ENCODE measurements around the gene SHC3. TPM values are rescaled to one million over a fixed set of nuclear protein-coding genes. Genes with fewer than 3 reads are reported as not detected.

Gene SHC3
- total and polyA plus RNA-seq, 2 of the 4 experiments (the other 2 are of a cell fraction), result 4.5 to 13.3 TPM

DNA sequence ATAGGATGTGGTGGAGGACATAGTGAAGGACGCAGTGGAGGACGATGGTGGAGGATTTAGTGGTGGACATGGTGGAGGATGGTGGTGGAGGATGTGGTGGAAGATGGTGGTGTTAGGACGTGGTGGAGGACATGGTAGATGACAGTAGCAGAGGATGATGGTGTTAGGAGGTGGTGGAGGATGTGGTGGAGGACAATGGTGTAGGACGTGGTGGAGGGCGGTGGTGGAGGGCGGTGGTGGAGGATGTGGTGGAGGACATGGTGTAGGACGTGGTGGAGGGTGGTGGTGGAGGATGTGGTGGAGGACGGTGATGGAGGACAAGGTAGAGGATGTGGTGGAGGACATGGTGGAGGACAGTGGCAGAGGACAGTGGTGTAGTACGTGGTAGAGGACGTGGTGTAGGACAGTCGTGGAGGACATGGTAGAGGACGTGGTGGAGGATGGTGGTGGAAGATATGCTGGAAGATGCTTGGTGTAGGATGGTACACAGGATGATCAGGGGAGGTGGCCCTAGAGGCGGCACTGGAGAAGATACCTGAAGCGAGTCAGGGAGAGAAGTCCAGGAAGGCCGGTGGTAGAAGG is 118.6 kb downstream of the SHC3 start:
- ChIA-PET CTCF (no interaction called here), POLR2A (ENCODE audit: unreplicated experiment) (no interaction called here)
- H3K4ac ChIP-seq (ENCODE audit: low read depth, low read length), result no peak overlapping the region
- in situ Hi-C loops (cut with MboI; ENCODE audit: low sequenced_read_pairs) (no loop called here), dilution Hi-C loops (cut with HindIII; ENCODE audit: low sequenced_read_pairs, unreplicated experiment) (no loop called here), intact Hi-C loops (cut with micrococcal nuclease) (no loop called here)
- no peak overlapping the region for H3K27ac ChIP-seq (ENCODE audit: insufficient read depth, low read length)
- DNase-seq, result no peak
- no peak overlapping the region for H2BK15ac ChIP-seq (ENCODE audit: low read depth, low read length)
- no peak overlapping the region for H2BK120ac ChIP-seq (ENCODE audit: low read depth, low read length)
- H2AFZ ChIP-seq (replicated peaks; ENCODE audit: low read length, poor library complexity), result no peak overlapping the region
- H3K79me1 ChIP-seq (ENCODE audit: low read depth in 1 of 2, low read length in 2 of 2), result no peaks in the 10 kb centered on the region
- H2AK5ac ChIP-seq (ENCODE audit: low read depth, low read length), result peak overlapping the region; percentile 35; the same call in 1 of the 2 replicates
- H3K9me1 ChIP-seq (ENCODE audit: insufficient read depth, low read length), result peaks cover 24% of the 10 kb centered on the region
- no peak overlapping the region for H3K56ac ChIP-seq (ENCODE audit: extremely low read depth, insufficient read depth, low read length)
- H4K20me1 ChIP-seq (ENCODE audit: insufficient read depth, low read length), result no peaks in the 10 kb centered on the region
- no peak overlapping the region for H3K4me3 ChIP-seq (ENCODE audit: insufficient read depth, low read depth, low read length)
- no peak overlapping the region for H2BK20ac ChIP-seq (ENCODE audit: low read depth, low read length)
- H4K5ac ChIP-seq (ENCODE audit: low read depth, low read length), result no peak overlapping the region
- WGBS, 2 experiments (ENCODE audit: extremely low coverage in 2 of 2, insufficient read length in 1 of 2), result 93% methylated on average over 14 of the region's 15 CpGs; no CpG with 5 or more reads in 1 of the 2 experiments
- H3K27me3 ChIP-seq (ENCODE audit: control insufficient read depth, insufficient read depth, low read length), result no peaks in the 10 kb centered on the region
- no peak overlapping the region for H3K14ac ChIP-seq (replicated peaks; ENCODE audit: low read depth, low read length)
- no peak overlapping the region for H3K23ac ChIP-seq (ENCODE audit: low read depth, low read length)
- H3K4me1 ChIP-seq (ENCODE audit: control insufficient read depth, insufficient read depth, low read length), result no peaks in the 10 kb centered on the region
- H3K9me3 ChIP-seq (ENCODE audit: control insufficient read depth, insufficient read depth, low read length), result no peaks in the 10 kb centered on the region
- TF ChIP-seq FOS (IDR thresholded peaks at IDR 0.05; ENCODE audit: low read depth, low read length) (no peak), SMC3 (IDR thresholded peaks at IDR 0.05; ENCODE audit: low read depth, low read length) (no peak), POLR2A (IDR thresholded peaks at IDR 0.05; ENCODE audit: low read depth, low read length) (no peak), MAFK (IDR thresholded peaks at IDR 0.05; ENCODE audit: low read depth, low read length) (no peak), MAZ (IDR thresholded peaks at IDR 0.05; ENCODE audit: borderline replicate concordance, low read depth, low read length) (no peak), RAD21 (IDR thresholded peaks at IDR 0.05; ENCODE audit: low read length) (no peak), NFE2L2 (IDR thresholded peaks at IDR 0.05; ENCODE audit: low read depth, low read length) (no peak), RFX5 (IDR thresholded peaks at IDR 0.05; ENCODE audit: low read depth, low read length) (no peak), RCOR1 (IDR thresholded peaks at IDR 0.05; ENCODE audit: insufficient replicate concordance, low read length) (no peak), MXI1 (IDR thresholded peaks at IDR 0.05; ENCODE audit: borderline replicate concordance, low read depth, low read length) (no peak), CEBPB (IDR thresholded peaks at IDR 0.05; ENCODE audit: low read depth, low read length) (no peak), BHLHE40 (IDR thresholded peaks at IDR 0.05; ENCODE audit: low read depth, low read length) (no peak)
- TF ChIP-seq, protein P1, sequence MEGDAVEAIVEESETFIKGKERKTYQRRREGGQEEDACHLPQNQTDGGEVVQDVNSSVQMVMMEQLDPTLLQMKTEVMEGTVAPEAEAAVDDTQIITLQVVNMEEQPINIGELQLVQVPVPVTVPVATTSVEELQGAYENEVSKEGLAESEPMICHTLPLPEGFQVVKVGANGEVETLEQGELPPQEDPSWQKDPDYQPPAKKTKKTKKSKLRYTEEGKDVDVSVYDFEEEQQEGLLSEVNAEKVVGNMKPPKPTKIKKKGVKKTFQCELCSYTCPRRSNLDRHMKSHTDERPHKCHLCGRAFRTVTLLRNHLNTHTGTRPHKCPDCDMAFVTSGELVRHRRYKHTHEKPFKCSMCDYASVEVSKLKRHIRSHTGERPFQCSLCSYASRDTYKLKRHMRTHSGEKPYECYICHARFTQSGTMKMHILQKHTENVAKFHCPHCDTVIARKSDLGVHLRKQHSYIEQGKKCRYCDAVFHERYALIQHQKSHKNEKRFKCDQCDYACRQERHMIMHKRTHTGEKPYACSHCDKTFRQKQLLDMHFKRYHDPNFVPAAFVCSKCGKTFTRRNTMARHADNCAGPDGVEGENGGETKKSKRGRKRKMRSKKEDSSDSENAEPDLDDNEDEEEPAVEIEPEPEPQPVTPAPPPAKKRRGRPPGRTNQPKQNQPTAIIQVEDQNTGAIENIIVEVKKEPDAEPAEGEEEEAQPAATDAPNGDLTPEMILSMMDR (conservative IDR thresholded peaks at IDR 0.05; ENCODE audit: low read depth, low read length), result no peak
- TF ChIP-seq, protein P2, sequence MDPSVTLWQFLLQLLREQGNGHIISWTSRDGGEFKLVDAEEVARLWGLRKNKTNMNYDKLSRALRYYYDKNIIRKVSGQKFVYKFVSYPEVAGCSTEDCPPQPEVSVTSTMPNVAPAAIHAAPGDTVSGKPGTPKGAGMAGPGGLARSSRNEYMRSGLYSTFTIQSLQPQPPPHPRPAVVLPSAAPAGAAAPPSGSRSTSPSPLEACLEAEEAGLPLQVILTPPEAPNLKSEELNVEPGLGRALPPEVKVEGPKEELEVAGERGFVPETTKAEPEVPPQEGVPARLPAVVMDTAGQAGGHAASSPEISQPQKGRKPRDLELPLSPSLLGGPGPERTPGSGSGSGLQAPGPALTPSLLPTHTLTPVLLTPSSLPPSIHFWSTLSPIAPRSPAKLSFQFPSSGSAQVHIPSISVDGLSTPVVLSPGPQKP (IDR thresholded peaks at IDR 0.05; ENCODE audit: borderline replicate concordance, low read depth, low read length), result no peak
- TF ChIP-seq, protein P3, sequence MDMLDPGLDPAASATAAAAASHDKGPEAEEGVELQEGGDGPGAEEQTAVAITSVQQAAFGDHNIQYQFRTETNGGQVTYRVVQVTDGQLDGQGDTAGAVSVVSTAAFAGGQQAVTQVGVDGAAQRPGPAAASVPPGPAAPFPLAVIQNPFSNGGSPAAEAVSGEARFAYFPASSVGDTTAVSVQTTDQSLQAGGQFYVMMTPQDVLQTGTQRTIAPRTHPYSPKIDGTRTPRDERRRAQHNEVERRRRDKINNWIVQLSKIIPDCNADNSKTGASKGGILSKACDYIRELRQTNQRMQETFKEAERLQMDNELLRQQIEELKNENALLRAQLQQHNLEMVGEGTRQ (IDR thresholded peaks at IDR 0.05; ENCODE audit: low read depth, low read length), result no peak
- no peak for ATAC-seq (ENCODE audit: low read depth)
- H3K4me2 ChIP-seq (ENCODE audit: low read depth, low read length), result no peak overlapping the region
- peaks cover 21% of the 10 kb centered on the region for H3K36me3 ChIP-seq (ENCODE audit: control insufficient read depth, insufficient read depth, low read length)
- no peak overlapping the region for H4K8ac ChIP-seq (ENCODE audit: low read depth in 2 of 2, low read length in 2 of 2)
- H4K91ac ChIP-seq (ENCODE audit: insufficient read depth, low read depth, low read length), result no peak overlapping the region
- no peak overlapping the region for H3K18ac ChIP-seq (ENCODE audit: low read depth, low read length)
- H2BK5ac ChIP-seq (ENCODE audit: low read depth, low read length, poor library complexity, severe bottlenecking), result no peak overlapping the region
- no TSS peak for BruUV-seq (replicated peaks)
- H3K9ac ChIP-seq (ENCODE audit: low read depth, low read length), result no peak overlapping the region
- no peak overlapping the region for H2AK9ac ChIP-seq (replicated peaks; ENCODE audit: low read depth, low read length, poor library complexity)
